Body of pancreas (tissue), 4 donors: ENCODE measurements around the gene DNAH8. TPM values are rescaled to one million over a fixed set of nuclear protein-coding genes. Genes with fewer than 3 reads are reported as not detected.

Experiments used
- ATAC-seq: fragments of 150-250 bp; one replicate; pipeline ENCODE4 v1.9.1; 2016
- DNase-seq, 4 donors: peaks; one replicate each; pipeline ENCODE4 v3.0.0-alpha.2; 2019
- H3K27ac ChIP-seq, 4 donors: fragments of 200-600 bp; sonication (generic); 1 replicate in 3 of 4; 2 replicates in 1 of 4; pipeline versions ENCODE4 v1.5.1 to v1.6.1; 2016 to 2019; ENCODE audit warnings: mild to moderate bottlenecking in 1 of 4, mixed read lengths in 1 of 4, moderate library complexity in 1 of 4
- H3K27me3 ChIP-seq, 2 donors: fragments of 200-600 bp; sonication (generic); one replicate each; pipeline ENCODE4 v1.6.0; 2016; ENCODE audit warnings: mild to moderate bottlenecking in 1 of 2
- H3K36me3 ChIP-seq, 2 donors: fragments of 200-600 bp; sonication (generic); replicated peaks in 1 of 2; 2 replicates each; pipeline ENCODE4 v1.5.1; 2016; ENCODE audit warnings: low read depth in 2 of 2; ENCODE audit not compliant: insufficient read depth in 1 of 2
- H3K4me1 ChIP-seq: fragments of 200-600 bp; sonication (generic); one replicate; pipeline ENCODE4 v1.6.0; 2016
- H3K4me3 ChIP-seq, 2 donors: fragments of 200-600 bp; sonication (generic); 1 replicate in 1 of 2; 2 replicates in 1 of 2; pipeline ENCODE4 v1.5.1; 2016 to 2019
- H3K9me3 ChIP-seq, 3 donors: fragments of 200-600 bp; sonication (generic); 1 replicate in 2 of 3; 2 replicates in 1 of 3; pipeline ENCODE4 v1.5.1; 2016
- CTCF ChIP-seq, 7 experiments: fragments of 450-650 bp in 4 of 7; fragments of 200-600 bp in 3 of 7; sonication (generic) in 3 of 7; IDR thresholded peaks; one replicate each; pipeline ENCODE4 v1.5.1; 2016 to 2019; ENCODE audit warnings: antibody characterized with exemption in 7 of 7
- POLR2A ChIP-seq, 3 donors: fragments of 450-650 bp; IDR thresholded peaks; one replicate each; pipeline ENCODE4 v1.6.1; 2016; ENCODE audit warnings: antibody characterized with exemption in 3 of 3, mild to moderate bottlenecking in 2 of 3
- WGBS, 2 donors: methylation state at CpG; one replicate each; pipeline ENCODE4 v1.1.5; 2017; 5-methylcytosine and 5-hydroxymethylcytosine counted together
- intact Hi-C: fragments of 100-400 bp; cut with DNase I; formaldehyde crosslinking; loops from one replicate; pipeline ENCODE4 v1.15.1; 2023
- total RNA-seq, 2 donors: library from RNA; depleted of rRNA; stranded (reverse); fragments of >200 nt; gene quantifications; one replicate each; pipeline ENCODE4 v1.1.0, GENCODE V29; 2016

DNAH8 gene
- total RNA-seq, 2 donors from 2014 or later = not detected

- TF ChIP-seq POLR2A (IDR thresholded peaks at IDR 0.05) (no peak), CTCF (IDR thresholded peaks at IDR 0.05) (no peak)
- DNase-seq (peak; percentile 19 to 58 (median 32)), ATAC-seq (peak; percentile 76)
- 53 to 57% methylated on average over 5 of the region's 5 CpGs for WGBS, 2 donors
- Histone ChIP-seq H3K9me3 (no peaks in the 10 kb centered on the region), H3K4me1 (no peaks in the 10 kb centered on the region), H3K4me3 (no peak overlapping the region), H3K27ac (no peak overlapping the region), H3K36me3 (no peaks in the 10 kb centered on the region), H3K27me3 (no peaks in the 10 kb centered on the region)
- intact Hi-C loops = no loop called here
Measured at GRCh38 chr6:39018103-39018502, 303.0 kb downstream of the DNAH8 start.

GRCh38 chr6:39020136-39020535 is 305.0 kb downstream of the DNAH8 start:
- DNase-seq (no peak), ATAC-seq (no peak)
- H3K4me1 ChIP-seq = no peaks in the 10 kb centered on the region
- 86 to 91% methylated on average over 2 of the region's 2 CpGs for WGBS, 2 donors
- no peaks in the 10 kb centered on the region for H3K36me3 ChIP-seq
- TF ChIP-seq POLR2A (IDR thresholded peaks at IDR 0.05) (no peak), CTCF (IDR thresholded peaks at IDR 0.05) (no peak)
- no peak overlapping the region for H3K4me3 ChIP-seq
- H3K27me3 ChIP-seq = no peaks in the 10 kb centered on the region
- intact Hi-C loops = no loop called here
- no peaks in the 10 kb centered on the region for H3K9me3 ChIP-seq
- H3K27ac ChIP-seq = no peak overlapping the region

- WGBS, 2 donors = 81% methylated on average over 2 of the region's 2 CpGs
- no peak for ATAC-seq
- H3K36me3 ChIP-seq = no peaks in the 10 kb centered on the region
Measured at GRCh38 chr6:39021041-39021440, 305.9 kb downstream of the DNAH8 start.

DNA sequence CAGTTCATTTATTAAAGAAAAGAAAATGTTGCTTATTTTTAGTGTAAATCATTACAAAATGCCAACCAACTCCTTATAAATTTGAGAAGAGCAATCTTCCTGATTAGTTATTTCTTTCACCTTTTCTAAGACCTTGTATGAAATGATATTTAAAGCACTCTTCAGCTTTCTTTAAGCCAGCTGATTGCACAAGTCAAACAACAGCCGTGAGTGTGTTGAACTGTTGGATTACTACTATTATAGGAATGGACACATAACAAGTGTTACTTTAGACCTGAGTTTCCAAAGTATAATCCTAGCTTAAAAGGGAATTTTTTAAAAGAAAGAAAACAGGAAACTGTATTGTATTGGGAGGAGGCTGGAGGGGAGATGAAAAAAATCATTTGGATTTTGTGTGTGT is 306.7 kb downstream of the DNAH8 start:
- Histone ChIP-seq H3K4me3 (no peak overlapping the region), H3K4me1 (peaks cover 6% of the 10 kb centered on the region), H3K27ac (no peak overlapping the region), H3K36me3 (no peaks in the 10 kb centered on the region), H3K9me3 (no peaks in the 10 kb centered on the region), H3K27me3 (no peaks in the 10 kb centered on the region)
- WGBS, 2 donors = 43 to 63% methylated on average over 1 of the region's 1 CpG
- no peak for TF ChIP-seq CTCF (IDR thresholded peaks at IDR 0.05)
- TF ChIP-seq POLR2A (IDR thresholded peaks at IDR 0.05) = no peak
- ATAC-seq (no peak), DNase-seq (no peak)
- intact Hi-C loops = no loop called here

More at GRCh38 chr6:39021041-39021440, 305.9 kb downstream of the DNAH8 start:
- H3K4me3 ChIP-seq = no peak overlapping the region
- intact Hi-C loops = no loop called here
- H3K4me1 ChIP-seq = peaks cover 3% of the 10 kb centered on the region
- DNase-seq = no peak
- no peaks in the 10 kb centered on the region for H3K9me3 ChIP-seq
- no peaks in the 10 kb centered on the region for H3K27me3 ChIP-seq
- H3K27ac ChIP-seq = no peak overlapping the region
- TF ChIP-seq CTCF (IDR thresholded peaks at IDR 0.05) (no peak), POLR2A (IDR thresholded peaks at IDR 0.05) (no peak)

DNA sequence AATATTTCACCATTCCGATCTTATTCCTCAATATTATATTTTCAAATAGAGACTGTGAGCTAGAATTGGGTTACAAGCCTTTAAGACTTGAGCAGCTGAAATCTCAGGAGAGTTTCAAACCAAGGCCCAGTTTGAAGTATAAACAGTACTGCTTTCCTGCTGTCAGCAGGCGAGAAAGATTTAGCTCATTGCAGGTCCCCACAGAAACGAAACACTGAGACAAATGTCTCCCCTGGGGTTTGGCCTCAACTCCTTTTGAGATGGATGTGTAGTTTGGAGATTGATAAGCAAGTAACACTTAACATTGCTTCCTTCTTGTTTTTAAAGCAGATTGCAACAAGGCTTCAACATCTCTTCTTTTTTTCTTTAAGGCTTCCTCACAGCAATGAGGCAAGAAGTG is 311.1 kb downstream of the DNAH8 start:
- no peak for TF ChIP-seq CTCF (IDR thresholded peaks at IDR 0.05)
- TF ChIP-seq POLR2A (IDR thresholded peaks at IDR 0.05) = no peak
- WGBS, 2 donors = 38 to 39% methylated on average over 3 of the region's 3 CpGs

More for the DNA sequence above, 311.1 kb downstream of the DNAH8 start:
- no peaks in the 10 kb centered on the region for H3K27me3 ChIP-seq
- intact Hi-C loops = no loop called here
- no peaks in the 10 kb centered on the region for H3K36me3 ChIP-seq
- no peaks in the 10 kb centered on the region for H3K9me3 ChIP-seq
- DNase-seq = no peak
- no peak for ATAC-seq
- no peak overlapping the region for H3K4me3 ChIP-seq
- H3K27ac ChIP-seq = no peak overlapping the region
- H3K4me1 ChIP-seq = peaks cover 6% of the 10 kb centered on the region
